ENCODE data around the gene TMEM91. TPM values are rescaled to one million over a fixed set of nuclear protein-coding genes. Genes with fewer than 3 reads are reported as not detected.

The TMEM91 gene
- total and polyA plus RNA-seq, 9 of the 15 experiments (the other 6 are each of a cell fraction or from before 2014, with no cell fraction given): 1.2 to 5.2 (median 2.7) TPM

GRCh38 chr19:41352609-41353465, 23.5 kb upstream of the TMEM91 start (continued):
- TF ChIP-seq NBN (IDR thresholded peaks at IDR 0.05; ENCODE audit: low read depth): 0 out of 2 replicates have a peak, but pooled peaks have one; percentile 27
- 0 out of 2 replicates have a peak, but pooled peaks have one; percentile 48 for TF ChIP-seq LARP7 (IDR thresholded peaks at IDR 0.05)
- no peak for TF ChIP-seq MAFK (IDR thresholded peaks at IDR 0.05; ENCODE audit: low read length)
- TF ChIP-seq COPS2 (conservative IDR thresholded peaks at IDR 0.05): no peak
- TF ChIP-seq, protein P1, sequence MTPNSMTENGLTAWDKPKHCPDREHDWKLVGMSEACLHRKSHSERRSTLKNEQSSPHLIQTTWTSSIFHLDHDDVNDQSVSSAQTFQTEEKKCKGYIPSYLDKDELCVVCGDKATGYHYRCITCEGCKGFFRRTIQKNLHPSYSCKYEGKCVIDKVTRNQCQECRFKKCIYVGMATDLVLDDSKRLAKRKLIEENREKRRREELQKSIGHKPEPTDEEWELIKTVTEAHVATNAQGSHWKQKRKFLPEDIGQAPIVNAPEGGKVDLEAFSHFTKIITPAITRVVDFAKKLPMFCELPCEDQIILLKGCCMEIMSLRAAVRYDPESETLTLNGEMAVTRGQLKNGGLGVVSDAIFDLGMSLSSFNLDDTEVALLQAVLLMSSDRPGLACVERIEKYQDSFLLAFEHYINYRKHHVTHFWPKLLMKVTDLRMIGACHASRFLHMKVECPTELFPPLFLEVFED (CRISPR knock-in tag; conservative IDR thresholded peaks at IDR 0.05): no peak
- TF ChIP-seq RBBP5 (IDR thresholded peaks at IDR 0.05; ENCODE audit: borderline replicate concordance, insufficient read depth, low read length, poor library complexity, severe bottlenecking): peak; percentile 28
- TF ChIP-seq CBX8 (IDR thresholded peaks at IDR 0.05; ENCODE audit: borderline replicate concordance, extremely low read depth, low read depth, low read length, poor library complexity, severe bottlenecking): no peak
- TF ChIP-seq TARDBP (IDR thresholded peaks at IDR 0.05): peak; percentile 36; the same call in 1 of the 2 replicates
- TF ChIP-seq, protein P2, sequence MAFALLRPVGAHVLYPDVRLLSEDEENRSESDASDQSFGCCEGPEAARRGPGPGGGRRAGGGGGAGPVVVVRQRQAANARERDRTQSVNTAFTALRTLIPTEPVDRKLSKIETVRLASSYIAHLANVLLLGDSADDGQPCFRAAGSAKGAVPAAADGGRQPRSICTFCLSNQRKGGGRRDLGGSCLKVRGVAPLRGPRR (CRISPR knock-in tag; IDR thresholded peaks at IDR 0.05): no peak
- TF ChIP-seq POLR2B (IDR thresholded peaks at IDR 0.05; ENCODE audit: low read depth, partially characterized antibody): no peak
- TF ChIP-seq SMARCA4 (IDR thresholded peaks at IDR 0.05): no peak
- TF ChIP-seq CEBPG (CRISPR knock-in tag; IDR thresholded peaks at IDR 0.05): peak; percentile 24; the same call in 1 of the 2 replicates
- TF ChIP-seq CEBPG (tag; conservative IDR thresholded peaks at IDR 0.05 in 1 of 2, IDR thresholded peaks at IDR 0.05 in 1 of 2): no peak
- TF ChIP-seq ZNF347 (CRISPR knock-in tag; IDR thresholded peaks at IDR 0.05; ENCODE audit: low read depth): no peak
- no peak for TF ChIP-seq ARNT (IDR thresholded peaks at IDR 0.05)
- TF ChIP-seq ZFX (CRISPR knock-in tag; IDR thresholded peaks at IDR 0.05): peak; percentile 71
- no peak for TF ChIP-seq POLR3G (IDR thresholded peaks at IDR 0.05; ENCODE audit: extremely low read depth, insufficient read length, insufficient replicate concordance)
- no peak for TF ChIP-seq NR2F6 (CRISPR knock-in tag; IDR thresholded peaks at IDR 0.05)
- TF ChIP-seq JUNB (CRISPR knock-in tag; conservative IDR thresholded peaks at IDR 0.05): no peak
- TF ChIP-seq NR2C1 (IDR thresholded peaks at IDR 0.05): no peak
- TF ChIP-seq NR2C1 (tag; IDR thresholded peaks at IDR 0.05): no peak
- TF ChIP-seq ILK (tag; IDR thresholded peaks at IDR 0.05; ENCODE audit: borderline replicate concordance, low read depth): no peak
- TF ChIP-seq NCOA1 (IDR thresholded peaks at IDR 0.05; ENCODE audit: low read depth): no peak
- 0 out of 4 replicates have a peak, but pooled peaks of 1 of the 2 experiments have one; percentile 14 for TF ChIP-seq SIX5 (IDR thresholded peaks at IDR 0.05; ENCODE audit: borderline replicate concordance in 1 of 2, insufficient read depth in 1 of 2, low read depth in 1 of 2, low read length in 2 of 2)
- TF ChIP-seq OTX1 (CRISPR knock-in tag; IDR thresholded peaks at IDR 0.05): no peak
- TF ChIP-seq MBD2 (IDR thresholded peaks at IDR 0.05; ENCODE audit: borderline replicate concordance, low read depth): 0 out of 2 replicates have a peak, but pooled peaks have one; percentile 16
- TF ChIP-seq MTA3 (IDR thresholded peaks at IDR 0.05; ENCODE audit: borderline replicate concordance): peak; percentile 71; the same call in 1 of the 2 replicates
- TF ChIP-seq BACH1 (tag; IDR thresholded peaks at IDR 0.05): no peak
- 0 out of 2 replicates have a peak, but pooled peaks have one; percentile 28 for TF ChIP-seq SOX6 (IDR thresholded peaks at IDR 0.05)
- TF ChIP-seq ZBTB8A (IDR thresholded peaks at IDR 0.05; ENCODE audit: partially characterized antibody): no peak

Data from K562 (cell line).